Measurements from ENCODE around the gene VPS35L. TPM values are rescaled to one million over a fixed set of nuclear protein-coding genes. Genes with fewer than 3 reads are reported as not detected.

The VPS35L gene
- total and polyA plus RNA-seq, 2 of the 13 experiments (the other 11 are each of a cell fraction or from before 2014, with no cell fraction given) = 1.4 to 1.6 TPM

- POLR2A ChIA-PET = no interaction called here
- intact Hi-C loops (cut with micrococcal nuclease; ENCODE audit: unreplicated experiment) = no loop called here
- CTCF ChIA-PET (ENCODE audit: low intra/inter-chr PET ratio, low total read pairs) = no interaction called here
- in situ Hi-C loops (cut with HindIII; ENCODE audit: extremely low pct_ligation_motif_present, low pct_unique_long_range_greater_than_20kb) = no loop called here
- Histone ChIP-seq H3K79me2 (ENCODE audit: insufficient read depth, low read length) (no peaks in the 10 kb centered on the region), H3K27me3 (ENCODE audit: control insufficient read depth in 1 of 2, insufficient read depth in 2 of 2, low read length in 2 of 2) (no peaks in the 10 kb centered on the region), H2AFZ (ENCODE audit: low read length) (no peak overlapping the region), H4K20me1 (ENCODE audit: insufficient read depth, low read length) (no peaks in the 10 kb centered on the region), H3K9me3 (ENCODE audit: low read length) (peaks cover 9% of the 10 kb centered on the region), H3K9ac (ENCODE audit: insufficient read depth, low read depth, low read length) (no peak overlapping the region), H3K4me2 (ENCODE audit: low read depth, low read length) (no peak overlapping the region), H3K27ac (ENCODE audit: extremely low read length, insufficient read depth, low read length) (no peak overlapping the region), H3K4me1 (ENCODE audit: insufficient read depth, low read length) (no peaks in the 10 kb centered on the region), H3K4me3 (replicated peaks in 1 of 3; ENCODE audit: insufficient read depth in 1 of 3, low read depth in 2 of 3, low read length in 3 of 3) (no peak overlapping the region), H3K36me3 (replicated peaks in 1 of 2; ENCODE audit: control insufficient read depth in 1 of 2, insufficient read depth in 2 of 2, low read length in 2 of 2) (no peaks in the 10 kb centered on the region)
- FAIRE-seq (no peak), DNase-seq (ENCODE audit: low spot score) (no peak), ATAC-seq (no peak)
- no TSS peak for BruUV-seq (replicated peaks)
- TF ChIP-seq ZNF839 (CRISPR knock-in tag; IDR thresholded peaks at IDR 0.05; ENCODE audit: borderline replicate concordance) (no peak), TBL1XR1 (IDR thresholded peaks at IDR 0.05; ENCODE audit: borderline replicate concordance, low read length, partially characterized antibody) (no peak), CSRNP2 (CRISPR knock-in tag; conservative IDR thresholded peaks at IDR 0.05; ENCODE audit: low read depth) (no peak), ZBTB14 (CRISPR knock-in tag; IDR thresholded peaks at IDR 0.05) (no peak), MAF1 (CRISPR knock-in tag; IDR thresholded peaks at IDR 0.05; ENCODE audit: borderline replicate concordance) (no peak), PTBP1 (IDR thresholded peaks at IDR 0.05; ENCODE audit: low read depth, low read length, poor library complexity, severe bottlenecking) (no peak), ELF1 (CRISPR knock-in tag; IDR thresholded peaks at IDR 0.05) (no peak), KLF11 (CRISPR knock-in tag; IDR thresholded peaks at IDR 0.05) (no peak), ZNF367 (CRISPR knock-in tag; IDR thresholded peaks at IDR 0.05; ENCODE audit: borderline replicate concordance) (no peak), HIVEP1 (CRISPR knock-in tag; IDR thresholded peaks at IDR 0.05) (no peak), SMYD3 (CRISPR knock-in tag; IDR thresholded peaks at IDR 0.05) (no peak), SAP130 (CRISPR knock-in tag; IDR thresholded peaks at IDR 0.05; ENCODE audit: low read depth) (no peak), NFYC (CRISPR knock-in tag; IDR thresholded peaks at IDR 0.05) (no peak), PAF1 (CRISPR knock-in tag; IDR thresholded peaks at IDR 0.05) (no peak), ZNF562 (CRISPR knock-in tag; IDR thresholded peaks at IDR 0.05; ENCODE audit: borderline replicate concordance) (no peak), ZNF572 (CRISPR knock-in tag; IDR thresholded peaks at IDR 0.05) (no peak), RFX3 (CRISPR knock-in tag; IDR thresholded peaks at IDR 0.05) (no peak)
- WGBS (ENCODE audit: low lambda C conversion rate) = 78% methylated on average over 3 of the region's 3 CpGs
Observed at GRCh38 chr16:19566362-19566761, 10.9 kb downstream of the VPS35L start.

Measured in HepG2 (cell line).